ENCODE results near the gene VPS11.

The VPS11 gene

GRCh38 chr11:119130662-119131061, 63.0 kb downstream of the VPS11 start:
- Histone ChIP-seq H4K91ac (ENCODE audit: low read depth, low read length, poor library complexity) (no peak overlapping the region), H2BK15ac (ENCODE audit: low read length) (no peak overlapping the region), H3K9ac (ENCODE audit: low read depth, low read length, poor library complexity) (no peak overlapping the region), H2AFZ (ENCODE audit: low read length) (no peak overlapping the region), H2BK12ac (ENCODE audit: low read length) (no peak overlapping the region), H3K4ac (ENCODE audit: low read length) (no peak overlapping the region), H3K27ac (replicated peaks; ENCODE audit: low read length) (no peak overlapping the region), H3K18ac (ENCODE audit: low read length) (no peak overlapping the region), H3K27me3 (ENCODE audit: control insufficient read depth in 3 of 3, insufficient read depth in 3 of 3, low read depth in 1 of 3, low read length in 3 of 3) (no peaks in the 10 kb centered on the region), H3K9me3 (replicated peaks in 1 of 2; ENCODE audit: control insufficient read depth in 2 of 2, insufficient read depth in 1 of 2, low read depth in 1 of 2, low read length in 2 of 2) (no peaks in the 10 kb centered on the region), H4K8ac (ENCODE audit: low read depth, low read length) (no peak overlapping the region), H3K4me3 (ENCODE audit: low read length in 2 of 2) (no peak overlapping the region), H2AK5ac (ENCODE audit: low read depth, low read length) (no peak overlapping the region), H2BK5ac (ENCODE audit: low read length) (no peak overlapping the region), H3K23ac (ENCODE audit: low read depth, low read length, poor library complexity) (no peak overlapping the region), H3K4me2 (ENCODE audit: insufficient read depth, low read length, poor library complexity, severe bottlenecking) (no peak overlapping the region), H2BK120ac (ENCODE audit: low read depth, low read length) (no peak overlapping the region), H3K4me1 (ENCODE audit: control insufficient read depth in 2 of 2, insufficient read depth in 1 of 2, low read depth in 1 of 2, low read length in 2 of 2) (peaks cover 0 to 2% of the 10 kb centered on the region in 2 donors), H3K36me3 (replicated peaks in 1 of 2; ENCODE audit: control insufficient read depth in 2 of 2, insufficient read depth in 2 of 2, low read length in 2 of 2) (peaks cover 33 to 78% of the 10 kb centered on the region in 2 donors), H3K14ac (ENCODE audit: low read length) (no peak overlapping the region), H3K79me1 (ENCODE audit: low read depth, low read length) (no peaks in the 10 kb centered on the region)
- DNase-seq (ENCODE audit: low spot score), result no peak
- WGBS, 2 donors (ENCODE audit: extremely low coverage in 2 of 2, insufficient read length in 2 of 2, insufficient replicate concordance in 1 of 2), result no CpG with 5 or more reads among the region's 3 CpGs
